GM21619 (cell line): Measurements from ENCODE around the gene ZBTB7C.

ENCODE experiments used
- ATAC-seq: cut with Tn5 transposase; IDR thresholded peaks from one replicate; pipeline ENCODE4 v1.9.1; 2021; ENCODE audit not compliant: unreplicated experiment

Gene ZBTB7C

GRCh38 chr18:47983946-47984345 is 425.2 kb downstream of the ZBTB7C start:
- no peak for ATAC-seq

- no peak for ATAC-seq
These were observed 426.1 kb downstream of the ZBTB7C start for GRCh38 chr18:47983055-47983454.

GRCh38 chr18:47981830-47982229 is 427.4 kb downstream of the ZBTB7C start:
- no peak for ATAC-seq

GRCh38 chr18:47981320-47981719 is 427.9 kb downstream of the ZBTB7C start:
- ATAC-seq, result no peak

- no peak for ATAC-seq
These were observed 429.5 kb downstream of the ZBTB7C start for GRCh38 chr18:47979611-47980200.

GRCh38 chr18:47978603-47979002 is 430.6 kb downstream of the ZBTB7C start:
- ATAC-seq, result no peak

- no peak for ATAC-seq
These were observed 431.0 kb downstream of the ZBTB7C start for GRCh38 chr18:47978141-47978540.
